Measurements from ENCODE around the gene CNPY1. TPM values are rescaled to one million over a fixed set of nuclear protein-coding genes. Genes with fewer than 3 reads are reported as not detected.
A peak's percentile ranks its signal among the peaks of the same experiment; 100 is the strongest.
"Not testable (repeated sequence)": the region's sequence is repeated elsewhere in the genome, so short reads cannot be mapped to it uniquely, and the experiment has no call there.

CNPY1 gene
- total RNA-seq, result not detected

DNA sequence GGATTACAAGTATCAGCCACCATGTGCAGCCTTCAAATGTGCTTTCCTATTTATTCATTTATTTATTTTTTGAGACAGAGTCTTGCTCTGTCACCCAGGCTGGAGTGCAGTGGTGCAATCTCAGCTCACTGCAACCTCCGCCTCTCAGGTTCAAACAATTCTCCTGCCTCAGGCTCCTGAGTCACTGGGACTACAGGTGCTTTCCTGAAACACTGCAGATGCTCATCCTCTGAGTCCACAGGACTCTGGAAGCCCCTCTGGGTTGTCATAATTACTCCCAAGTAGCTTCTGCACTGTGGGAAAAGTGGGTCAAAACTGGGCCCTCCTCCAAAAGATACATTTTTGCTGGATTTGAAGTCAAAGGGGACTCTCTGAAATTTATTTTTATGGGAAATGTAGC lies at the start of gene CNPY1:
CNPY1 (minus strand) TSS at position 111 of the 400 bp plus-strand sequence. CDS start 630 bp downstream, outside the sequence.
- POLR2A ChIA-PET; H3K27me3 Mint-ChIP-seq; DNase-seq; H3K27ac Mint-ChIP-seq; H3K36me3 Mint-ChIP-seq; H3K4me3 Mint-ChIP-seq; H3K9me3 Mint-ChIP-seq; H3K4me1 Mint-ChIP-seq; ATAC-seq (ENCODE audit: low read depth): not testable (repeated sequence)

DNA sequence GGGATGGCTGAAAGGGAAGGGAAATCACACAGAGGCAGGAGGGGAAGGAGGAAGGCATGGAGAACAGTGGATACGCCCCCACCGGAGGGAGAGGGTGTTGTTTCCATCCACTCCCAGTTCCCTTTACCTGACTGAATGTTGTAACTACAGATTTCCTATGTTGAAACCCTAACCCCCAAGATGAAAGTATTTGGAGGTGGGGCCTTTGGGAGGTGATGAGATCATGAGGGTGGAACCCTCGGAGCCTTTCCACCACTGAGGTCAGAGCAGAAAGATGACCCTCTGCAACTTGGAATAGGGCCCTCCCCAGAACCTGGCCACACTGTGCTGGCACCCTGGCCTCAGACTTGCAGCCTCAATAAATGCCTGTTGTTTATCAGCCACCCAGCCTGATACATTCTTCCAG lies 48.6 kb upstream of the CNPY1 start:
- no peak overlapping the region for H3K4me3 Mint-ChIP-seq
- no peaks in the 10 kb centered on the region for H3K9me3 Mint-ChIP-seq
- no peaks in the 10 kb centered on the region for H3K36me3 Mint-ChIP-seq
- peaks cover 8% of the 10 kb centered on the region for H3K4me1 Mint-ChIP-seq
- no peak for DNase-seq
- POLR2A ChIA-PET, result no interaction called here
- H3K27ac Mint-ChIP-seq, result no peak overlapping the region
- no peak for ATAC-seq (ENCODE audit: low read depth)
- H3K27me3 Mint-ChIP-seq, result peaks cover 19% of the 10 kb centered on the region

DNA sequence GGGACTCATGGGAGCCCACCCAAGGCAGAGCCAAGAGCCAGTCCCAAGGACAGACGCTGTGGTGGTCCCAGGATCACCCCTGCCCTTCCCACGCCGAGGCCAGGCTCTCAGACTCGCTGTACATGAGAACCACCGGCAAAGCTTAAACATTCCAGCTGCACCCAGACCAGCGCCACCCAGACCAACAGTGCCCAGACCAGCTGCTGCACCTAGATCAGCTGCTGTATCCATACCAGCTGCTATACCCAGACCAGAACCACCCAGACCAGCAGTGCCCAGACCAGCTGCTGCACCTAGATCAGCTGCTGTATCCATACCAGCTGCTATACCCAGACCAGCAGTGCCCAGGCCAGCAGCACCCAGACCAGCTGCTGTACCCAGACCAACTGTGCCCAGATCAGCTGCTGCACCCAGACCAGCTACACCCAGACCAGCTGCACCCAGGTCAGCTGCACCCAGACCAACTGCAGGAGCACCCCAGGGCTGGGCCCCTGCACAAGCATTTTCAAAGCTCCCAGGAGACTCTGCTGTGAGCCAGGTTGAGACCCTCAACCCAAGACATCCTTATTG lies 47.9 kb upstream of the CNPY1 start:
- no peaks in the 10 kb centered on the region for H3K9me3 Mint-ChIP-seq
- peaks cover 13% of the 10 kb centered on the region for H3K27me3 Mint-ChIP-seq
- no peak for DNase-seq
- no peak for ATAC-seq (ENCODE audit: low read depth)
- H3K36me3 Mint-ChIP-seq, result no peaks in the 10 kb centered on the region
- H3K4me3 Mint-ChIP-seq, result no peak overlapping the region
- H3K27ac Mint-ChIP-seq, result no peak overlapping the region
- POLR2A ChIA-PET, result no interaction called here
- peaks cover 8% of the 10 kb centered on the region for H3K4me1 Mint-ChIP-seq

DNA sequence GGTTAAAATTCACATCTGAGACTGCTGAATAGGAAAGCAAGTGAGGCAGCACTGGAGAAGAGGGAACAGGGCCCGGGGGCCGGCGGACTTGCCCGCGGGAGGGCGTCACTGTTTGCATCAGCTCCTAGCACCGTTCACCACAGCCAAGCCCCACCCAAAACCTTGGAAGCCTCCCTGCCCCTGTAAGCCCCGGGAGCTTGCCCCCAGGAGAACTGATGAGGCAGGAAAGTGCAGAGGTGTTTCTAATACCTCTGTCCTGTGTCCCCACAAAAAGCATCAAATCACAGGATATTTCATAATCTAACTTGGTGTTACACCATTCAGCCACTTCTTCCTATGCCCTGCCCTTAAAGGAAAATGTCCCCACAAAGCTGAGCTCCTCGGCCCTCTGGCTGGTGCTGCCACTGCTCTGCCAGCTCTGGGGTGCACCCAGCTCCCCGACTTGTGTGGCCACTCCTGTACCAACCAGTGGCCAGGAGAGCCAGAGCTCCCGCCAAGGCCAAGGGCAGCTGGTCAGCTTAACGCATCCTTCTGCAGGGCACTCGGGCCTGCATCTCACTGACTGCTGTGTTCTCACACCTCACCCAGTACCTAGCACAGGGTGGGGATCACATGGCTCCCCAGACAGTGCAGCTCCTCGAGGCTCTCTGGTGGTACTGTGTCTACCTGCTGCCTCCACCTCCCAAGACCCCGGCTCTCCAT lies 47.3 kb upstream of the CNPY1 start:
- H3K9me3 Mint-ChIP-seq, result no peaks in the 10 kb centered on the region
- no peak overlapping the region for H3K27ac Mint-ChIP-seq
- ATAC-seq (ENCODE audit: low read depth) (no peak), DNase-seq (no peak)
- no peak overlapping the region for H3K4me3 Mint-ChIP-seq
- POLR2A ChIA-PET, result no interaction called here
- peaks cover 5% of the 10 kb centered on the region for H3K4me1 Mint-ChIP-seq
- H3K36me3 Mint-ChIP-seq, result no peaks in the 10 kb centered on the region
- H3K27me3 Mint-ChIP-seq, result peaks cover 8% of the 10 kb centered on the region

DNA sequence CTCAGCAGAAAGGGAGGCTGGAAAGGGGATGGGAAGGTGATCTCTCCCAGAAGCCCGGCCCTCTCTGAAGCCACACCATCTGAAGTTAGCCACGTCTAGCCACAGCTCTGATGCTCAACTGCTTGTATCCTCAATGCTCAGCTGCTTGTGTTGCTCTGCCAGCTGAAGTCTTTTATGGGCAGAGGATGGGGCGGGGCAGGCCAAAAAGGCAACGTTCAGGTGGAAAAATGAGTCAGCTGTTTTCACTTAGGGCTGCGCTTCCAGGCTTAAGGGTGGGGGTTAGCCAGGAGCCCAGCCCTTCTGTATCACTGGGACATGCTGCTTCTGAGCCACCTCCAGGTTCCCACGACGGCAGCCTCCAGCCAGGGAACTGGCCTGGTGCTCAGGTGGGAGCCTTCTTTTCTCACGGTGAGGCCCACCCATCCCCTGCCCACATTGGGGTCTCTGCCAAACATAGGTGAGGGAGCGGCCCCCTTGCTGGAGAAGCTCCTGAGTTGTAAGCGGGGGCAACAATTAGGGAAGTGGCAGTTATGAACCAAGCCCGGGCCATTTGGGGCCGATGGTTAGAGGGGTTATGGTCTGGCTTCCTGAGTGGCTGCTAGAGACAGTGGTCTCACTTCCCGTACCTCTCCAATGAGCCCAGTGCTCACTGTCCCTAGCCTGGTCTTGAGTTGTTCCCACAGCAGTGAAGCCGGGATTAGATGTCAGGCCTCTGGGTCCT lies 44.9 kb upstream of the CNPY1 start:
- no peak for ATAC-seq (ENCODE audit: low read depth)
- no peak overlapping the region for H3K27ac Mint-ChIP-seq
- DNase-seq, result no peak
- POLR2A ChIA-PET, result no interaction called here
- no peaks in the 10 kb centered on the region for H3K9me3 Mint-ChIP-seq
- no peak overlapping the region for H3K4me3 Mint-ChIP-seq
- peaks cover 5% of the 10 kb centered on the region for H3K4me1 Mint-ChIP-seq
- peaks cover 10% of the 10 kb centered on the region for H3K27me3 Mint-ChIP-seq
- no peaks in the 10 kb centered on the region for H3K36me3 Mint-ChIP-seq

DNA sequence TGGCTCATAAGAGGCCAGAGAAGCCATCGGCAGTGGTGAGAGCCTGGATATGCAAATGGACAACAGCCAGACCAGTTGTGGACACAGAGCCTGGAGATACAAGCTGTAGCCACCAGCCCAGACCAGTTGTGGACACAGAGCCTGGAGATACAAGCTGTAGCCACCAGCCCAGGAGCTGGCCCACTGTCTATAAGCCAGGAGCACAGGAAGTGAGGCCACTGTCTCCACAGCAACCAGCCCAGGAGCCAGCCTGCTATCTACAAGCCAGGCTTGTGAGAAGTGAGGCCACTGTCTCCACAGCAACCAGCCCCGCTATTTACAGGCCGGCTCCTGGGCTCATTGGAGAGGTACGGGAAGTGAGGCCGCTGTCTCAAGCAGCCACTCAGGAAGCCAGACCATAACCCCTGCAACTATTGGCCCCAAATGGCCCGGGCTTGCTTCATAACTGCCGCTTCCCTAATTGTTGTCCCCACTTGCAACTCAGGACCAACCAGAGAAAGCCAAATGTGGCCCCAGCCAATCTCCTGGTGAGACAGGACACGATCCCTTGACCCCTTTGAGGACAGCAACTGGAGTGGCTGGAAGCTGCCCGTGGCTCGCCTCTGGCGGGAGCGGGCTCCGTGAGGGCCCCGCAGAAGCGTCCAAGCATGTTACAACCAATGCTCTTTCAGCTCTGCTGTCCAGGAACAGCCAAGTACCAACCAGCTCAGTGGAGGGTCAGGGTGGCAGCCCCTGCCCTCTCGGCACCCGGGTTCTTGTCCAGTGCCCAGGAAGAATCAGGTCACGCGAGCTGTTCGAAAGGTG lies 44.1 kb upstream of the CNPY1 start:
- H3K27me3 Mint-ChIP-seq, result peaks cover 12% of the 10 kb centered on the region

DNA sequence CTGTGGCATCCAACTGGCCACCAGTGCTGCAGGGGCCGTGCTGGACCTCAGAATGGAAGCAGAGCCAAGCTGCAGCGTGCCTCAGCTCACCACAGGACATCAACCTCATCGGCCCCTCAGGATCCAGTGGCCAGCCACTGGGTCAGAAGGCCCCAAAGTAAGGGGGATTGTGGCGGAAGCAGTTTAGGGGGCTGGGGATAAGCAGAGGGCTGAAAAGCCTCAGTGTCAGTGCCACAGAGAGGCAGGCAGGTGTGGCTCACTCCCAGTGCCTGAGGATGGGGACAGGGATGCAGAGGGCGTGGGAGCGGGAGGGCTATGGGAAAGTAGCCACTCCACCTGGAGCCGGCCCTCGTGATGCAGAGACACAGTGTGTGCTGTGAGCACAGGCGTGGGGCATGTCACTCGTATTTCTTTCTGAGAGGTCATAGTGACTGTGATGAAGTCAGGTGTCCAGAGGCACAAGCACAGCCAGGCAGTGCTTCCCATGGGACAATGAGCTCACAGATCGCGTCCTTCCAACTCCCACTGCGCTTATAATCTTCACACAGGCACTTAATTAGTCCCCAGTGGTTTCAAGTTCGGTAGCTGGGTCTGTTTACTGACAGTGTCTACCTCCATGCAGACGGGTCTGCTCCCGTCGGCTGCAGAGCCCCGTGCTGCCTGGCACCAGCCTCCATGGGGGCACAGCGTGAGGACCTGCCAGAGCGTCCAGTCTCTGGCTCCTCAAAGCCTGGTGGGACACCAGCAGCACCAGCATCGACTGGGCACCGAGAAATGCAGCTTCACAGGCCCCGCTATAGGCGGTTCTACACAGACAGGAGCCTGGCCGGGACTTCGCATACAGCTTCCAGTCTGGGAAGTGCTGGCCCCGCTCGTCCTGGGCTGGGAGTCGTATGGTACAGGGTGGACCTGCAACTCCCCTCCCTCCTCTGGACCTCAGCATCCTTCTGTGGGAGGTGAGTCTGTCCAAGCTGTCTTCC lies 42.9 kb upstream of the CNPY1 start:
- no peaks in the 10 kb centered on the region for H3K36me3 Mint-ChIP-seq
- no peak overlapping the region for H3K27ac Mint-ChIP-seq
- POLR2A ChIA-PET, result no interaction called here
- H3K27me3 Mint-ChIP-seq, result peaks cover 14% of the 10 kb centered on the region
- no peak for DNase-seq
- no peak overlapping the region for H3K4me3 Mint-ChIP-seq
- H3K4me1 Mint-ChIP-seq, result peaks cover 6% of the 10 kb centered on the region
- H3K9me3 Mint-ChIP-seq, result no peaks in the 10 kb centered on the region
- no peak for ATAC-seq (ENCODE audit: low read depth)

More for the DNA sequence above, 44.1 kb upstream of the CNPY1 start:
- H3K4me1 Mint-ChIP-seq, result peaks cover 6% of the 10 kb centered on the region
- no peaks in the 10 kb centered on the region for H3K36me3 Mint-ChIP-seq
- ATAC-seq (ENCODE audit: low read depth), result peak; percentile 92
- H3K9me3 Mint-ChIP-seq, result no peaks in the 10 kb centered on the region
- H3K27ac Mint-ChIP-seq, result no peak overlapping the region
- no peak overlapping the region for H3K4me3 Mint-ChIP-seq
- POLR2A ChIA-PET, result no interaction called here
- DNase-seq, result peak; percentile 46

DNA sequence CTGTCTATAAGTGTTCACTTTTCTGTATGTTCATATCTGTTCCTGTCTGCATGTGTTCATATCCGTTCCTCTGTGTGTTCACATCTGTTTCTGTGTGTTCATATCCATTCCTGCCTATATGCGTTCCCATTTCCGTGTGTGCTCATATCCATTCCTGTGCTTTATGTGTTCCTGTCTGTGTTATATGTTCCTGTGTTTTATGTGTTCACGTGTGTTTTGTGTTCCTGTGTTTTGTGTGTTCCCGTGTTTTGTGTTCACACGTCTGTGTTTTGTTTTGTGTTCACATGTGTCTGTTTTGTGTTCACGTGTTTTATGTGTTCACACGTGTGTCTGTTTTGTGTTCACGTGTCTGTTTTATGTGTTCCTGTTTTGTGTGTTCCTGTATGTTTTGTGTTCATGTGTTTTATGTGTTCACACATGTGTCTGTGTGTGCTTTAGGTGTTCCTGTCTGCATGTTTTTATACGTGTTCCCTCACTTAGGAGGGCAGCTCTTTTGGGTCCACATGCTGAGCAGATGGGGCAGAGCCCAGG lies 42.2 kb upstream of the CNPY1 start:
- ATAC-seq (ENCODE audit: low read depth) (no peak), DNase-seq (no peak)
- POLR2A ChIA-PET, result no interaction called here
- no peak overlapping the region for H3K4me3 Mint-ChIP-seq
- no peak overlapping the region for H3K27ac Mint-ChIP-seq
- H3K4me1 Mint-ChIP-seq, result peaks cover 6% of the 10 kb centered on the region
- H3K9me3 Mint-ChIP-seq, result no peaks in the 10 kb centered on the region
- peaks cover 17% of the 10 kb centered on the region for H3K27me3 Mint-ChIP-seq
- H3K36me3 Mint-ChIP-seq, result no peaks in the 10 kb centered on the region

DNA sequence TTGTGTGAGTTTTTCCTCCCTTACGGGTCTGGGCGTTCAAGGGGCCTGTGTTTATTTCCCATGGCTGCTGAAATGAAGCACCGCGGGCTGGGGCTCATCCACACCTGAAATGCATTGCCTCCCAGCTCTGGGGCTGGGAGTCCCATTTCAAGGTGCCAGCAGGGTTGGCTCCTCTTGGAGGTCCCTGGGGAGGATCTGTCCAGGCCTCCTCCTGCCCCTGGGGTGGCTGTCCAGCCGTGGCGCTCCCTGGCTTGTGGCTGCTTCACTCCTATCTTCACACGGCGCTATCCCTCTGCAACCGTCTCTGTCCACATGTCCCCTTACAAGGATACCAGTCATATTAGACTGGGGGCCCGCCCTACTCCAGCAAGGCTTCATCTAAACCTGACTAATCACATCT lies 41.1 kb upstream of the CNPY1 start:
- POLR2A ChIA-PET, result no interaction called here
- DNase-seq (no peak), ATAC-seq (ENCODE audit: low read depth) (no peak)
- H3K27me3 Mint-ChIP-seq, result peaks cover 21% of the 10 kb centered on the region
- peaks cover 6% of the 10 kb centered on the region for H3K4me1 Mint-ChIP-seq
- no peak overlapping the region for H3K4me3 Mint-ChIP-seq
- H3K9me3 Mint-ChIP-seq, result no peaks in the 10 kb centered on the region
- no peaks in the 10 kb centered on the region for H3K36me3 Mint-ChIP-seq
- H3K27ac Mint-ChIP-seq, result no peak overlapping the region

DNA sequence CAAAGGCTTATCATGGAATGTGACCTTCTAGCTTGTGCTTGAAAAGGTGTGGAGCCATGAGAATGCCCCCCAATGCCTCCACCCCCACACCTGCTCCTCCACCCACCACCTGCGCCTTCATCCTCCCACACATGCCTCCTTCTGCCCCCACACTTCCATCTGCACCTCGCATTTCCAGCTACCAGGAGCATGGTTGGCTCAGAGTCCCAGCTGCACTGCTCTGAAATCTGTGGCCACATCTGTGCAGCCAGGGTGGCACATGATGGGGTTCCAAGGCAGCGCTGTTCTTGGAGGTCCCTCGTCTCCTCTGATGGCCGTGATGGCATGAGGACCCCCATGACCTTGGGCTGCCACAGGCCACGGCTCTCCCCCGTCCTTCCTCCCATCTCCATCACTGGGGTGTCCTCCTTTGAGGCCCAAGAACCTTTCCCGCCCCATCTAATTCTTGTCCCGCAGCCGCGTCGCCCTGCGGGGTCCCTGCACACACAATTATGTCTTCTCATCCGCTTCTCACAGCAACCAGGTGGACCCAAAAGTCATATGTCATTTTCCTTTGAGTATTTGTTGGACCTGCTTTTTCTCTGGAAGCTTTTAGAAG lies 40.6 kb upstream of the CNPY1 start:
- Mint-ChIP-seq H3K36me3 (no peaks in the 10 kb centered on the region), H3K27ac (no peak overlapping the region), H3K4me1 (peaks cover 6% of the 10 kb centered on the region), H3K9me3 (no peaks in the 10 kb centered on the region), H3K4me3 (no peak overlapping the region), H3K27me3 (peaks cover 21% of the 10 kb centered on the region)
- no peak for ATAC-seq (ENCODE audit: low read depth)
- no peak for DNase-seq
- POLR2A ChIA-PET, result no interaction called here

DNA sequence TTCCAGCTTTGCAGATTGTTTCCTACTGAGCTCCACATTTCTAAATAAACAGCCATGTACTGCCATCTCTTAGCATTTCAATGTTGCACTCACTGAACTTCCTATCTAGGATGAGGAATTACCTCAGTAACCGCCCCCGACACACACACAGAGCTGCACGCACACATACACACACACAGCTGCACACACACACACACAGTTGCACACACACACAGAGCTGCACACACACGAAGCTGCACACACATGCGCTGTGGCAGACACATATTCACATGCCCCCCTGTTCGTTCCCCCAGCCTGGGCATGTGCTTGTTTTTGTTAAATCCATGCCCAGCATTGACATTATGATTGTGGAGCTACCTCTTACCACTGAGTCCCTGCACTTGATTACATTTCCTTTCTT lies 39.6 kb upstream of the CNPY1 start:
- Mint-ChIP-seq H3K4me3 (no peak overlapping the region), H3K4me1 (peaks cover 5% of the 10 kb centered on the region), H3K36me3 (no peaks in the 10 kb centered on the region), H3K9me3 (no peaks in the 10 kb centered on the region), H3K27ac (no peak overlapping the region), H3K27me3 (peaks cover 25% of the 10 kb centered on the region)
- ATAC-seq (ENCODE audit: low read depth) (no peak), DNase-seq (no peak)
- POLR2A ChIA-PET, result no interaction called here

DNA sequence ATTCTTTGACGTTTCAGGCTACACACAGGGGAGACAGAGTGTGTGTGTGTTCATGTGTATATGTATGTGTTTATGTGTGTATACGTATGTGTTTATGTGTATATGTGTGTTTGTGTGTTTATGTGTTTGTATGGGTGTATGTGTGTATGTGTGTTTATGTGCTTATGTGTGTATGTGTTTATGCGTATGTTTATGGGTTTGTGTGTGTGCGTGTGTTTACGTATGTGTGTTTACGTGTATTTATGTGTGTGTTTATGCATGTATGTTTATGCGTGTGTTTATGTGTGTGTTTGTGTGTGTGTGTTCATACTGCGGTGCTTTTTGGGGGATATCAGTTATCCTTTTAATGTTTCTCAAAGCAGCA lies 39.2 kb upstream of the CNPY1 start:
- ATAC-seq (ENCODE audit: low read depth) (no peak), DNase-seq (no peak)
- no peaks in the 10 kb centered on the region for H3K36me3 Mint-ChIP-seq
- no peaks in the 10 kb centered on the region for H3K9me3 Mint-ChIP-seq
- POLR2A ChIA-PET, result no interaction called here
- peaks cover 25% of the 10 kb centered on the region for H3K27me3 Mint-ChIP-seq
- H3K4me1 Mint-ChIP-seq, result peaks cover 3% of the 10 kb centered on the region
- H3K27ac Mint-ChIP-seq, result no peak overlapping the region
- no peak overlapping the region for H3K4me3 Mint-ChIP-seq

Measured in activated naive CD8-positive, alpha-beta T cell treated with anti-CD3 and anti-CD28 coated beads, Interleukin-2, amount 10 ng/mL, durations not matched to agents 7 days and 5 days (primary cell).